ENCODE measurements around the gene LYL1.

LYL1 gene

GRCh38 chr19:13090511-13091231 lies 12.0 kb downstream of the LYL1 start:
- no peak for TF ChIP-seq CTCF (IDR thresholded peaks at IDR 0.05)

GRCh38 chr19:13089857-13090507 lies 12.7 kb downstream of the LYL1 start:
- TF ChIP-seq CTCF (IDR thresholded peaks at IDR 0.05), result no peak

GRCh38 chr19:13089139-13089856 lies 13.4 kb downstream of the LYL1 start:
- no peak for TF ChIP-seq CTCF (IDR thresholded peaks at IDR 0.05)

- TF ChIP-seq CTCF (IDR thresholded peaks at IDR 0.05), result no peak
Measured at GRCh38 chr19:13087795-13088537, 14.7 kb downstream of the LYL1 start.

DNA sequence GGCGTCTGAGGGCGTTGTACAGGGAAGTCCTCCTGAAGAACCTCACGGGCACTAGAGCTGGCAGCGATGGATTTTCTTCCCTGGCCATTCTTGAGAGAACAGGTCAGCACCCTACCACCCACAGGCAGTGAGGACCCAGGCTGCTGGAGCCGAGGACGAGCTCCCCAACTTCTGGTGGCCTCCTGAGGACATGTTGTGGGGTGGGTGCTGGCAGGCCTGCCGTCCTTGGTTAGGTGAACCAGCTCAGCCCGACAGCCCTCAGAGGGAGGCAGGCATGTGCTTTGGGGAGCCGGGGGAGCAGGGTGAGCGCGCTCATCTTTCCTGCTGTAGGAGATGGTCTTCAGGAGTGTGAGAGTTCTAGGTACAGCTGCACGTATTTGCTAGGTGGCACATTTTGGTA lies 15.4 kb downstream of the LYL1 start:
- no peak for TF ChIP-seq CTCF (IDR thresholded peaks at IDR 0.05)

DNA sequence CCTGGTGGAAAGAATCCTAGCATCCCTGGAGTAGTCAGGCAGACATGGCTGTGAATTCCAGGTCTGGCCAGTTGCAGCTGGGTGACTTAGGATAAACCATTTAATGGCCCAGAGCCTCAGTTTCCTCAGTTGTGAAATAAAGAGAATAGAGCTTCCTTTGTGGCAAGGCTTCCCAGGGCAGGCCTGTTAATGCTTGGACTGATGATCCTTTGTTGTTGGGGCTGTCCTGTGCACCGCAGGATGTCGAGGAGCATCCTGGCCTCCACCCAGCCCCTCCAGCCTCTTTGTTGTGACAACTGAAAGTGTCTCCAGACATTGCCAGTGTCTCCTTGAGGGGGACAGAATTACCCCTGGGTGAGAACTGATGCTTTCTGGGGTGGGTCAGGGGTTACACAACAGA lies 16.3 kb downstream of the LYL1 start:
- TF ChIP-seq CTCF (IDR thresholded peaks at IDR 0.05), result no peak

DNA sequence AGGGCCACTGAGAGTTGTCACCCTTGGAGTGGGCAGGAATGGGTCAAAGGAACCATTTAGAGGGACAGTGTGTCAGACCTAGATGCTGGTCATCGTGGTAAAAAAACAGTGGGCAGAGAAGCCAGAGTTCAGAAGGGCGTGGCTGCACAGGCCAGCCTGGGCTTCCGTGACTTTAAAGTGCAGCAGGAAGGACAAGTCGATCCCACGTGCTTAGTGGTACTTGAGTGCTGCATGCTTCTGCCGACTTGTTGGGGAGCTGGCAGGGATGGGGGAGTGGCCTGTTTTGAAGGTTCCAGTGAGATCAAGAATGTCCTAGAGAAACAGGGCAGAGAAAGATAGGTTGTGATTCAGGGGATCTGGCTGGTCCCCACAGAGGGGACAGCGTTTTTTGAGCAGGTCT lies 17.0 kb downstream of the LYL1 start:
- TF ChIP-seq CTCF (IDR thresholded peaks at IDR 0.05), result no peak

All from LNCAP (cell line).